Mesenchymal stem cell (in vitro differentiated cells and primary cell): Measurements from ENCODE around the gene TEAD1.

Experiments used
- DNase-seq: peaks from one replicate; pipeline ENCODE4 v3.0.0-alpha.2; 2013
- H2AFZ ChIP-seq: one replicate; pipeline ENCODE4 v1.6.1; 2013; ENCODE audit warnings: low read depth, mild to moderate bottlenecking, control low read depth, inconsistent platforms, low read length, moderate library complexity
- H2AK5ac ChIP-seq: 2 replicates; pipeline ENCODE4 v1.6.1; 2013; ENCODE audit warnings: low read length, moderate library complexity, mild to moderate bottlenecking, inconsistent platforms; ENCODE audit not compliant: severe bottlenecking
- H2BK120ac ChIP-seq: one replicate; pipeline ENCODE4 v1.6.1; 2013; ENCODE audit warnings: low read depth, mild to moderate bottlenecking, inconsistent platforms, low read length, moderate library complexity
- H2BK12ac ChIP-seq, 2 experiments: one replicate each; pipeline ENCODE4 v1.6.1; 2013; ENCODE audit warnings: inconsistent platforms in 2 of 2, low read length in 2 of 2, mild to moderate bottlenecking in 2 of 2, moderate library complexity in 2 of 2, control low read depth in 1 of 2
- H2BK15ac ChIP-seq: one replicate; pipeline ENCODE4 v1.6.1; 2013; ENCODE audit warnings: mild to moderate bottlenecking, low read depth, inconsistent platforms; ENCODE audit not compliant: poor library complexity, severe bottlenecking
- H2BK5ac ChIP-seq: 2 replicates; pipeline ENCODE4 v1.6.1; 2013; ENCODE audit warnings: low read depth, mild to moderate bottlenecking, low read length, control low read depth, inconsistent platforms; ENCODE audit not compliant: poor library complexity, severe bottlenecking
- H3K14ac ChIP-seq, 2 experiments: one replicate each; pipeline ENCODE4 v1.6.1; 2013; ENCODE audit warnings: inconsistent platforms in 2 of 2, low read length in 2 of 2, control low read depth in 1 of 2, mild to moderate bottlenecking in 1 of 2, moderate library complexity in 1 of 2
- H3K18ac ChIP-seq, 2 experiments: one replicate each; pipeline ENCODE4 v1.6.1; 2013; ENCODE audit warnings: inconsistent platforms in 2 of 2, low read length in 2 of 2, control low read depth in 1 of 2, low read depth in 1 of 2, mild to moderate bottlenecking in 1 of 2
- H3K23ac ChIP-seq, 2 experiments: one replicate each; pipeline ENCODE4 v1.6.1; 2013; ENCODE audit warnings: inconsistent platforms in 2 of 2, low read length in 2 of 2, mild to moderate bottlenecking in 2 of 2, moderate library complexity in 2 of 2, control low read depth in 1 of 2
- H3K27ac ChIP-seq: 2 replicates; pipeline ENCODE4 v1.5.1; 2013; ENCODE audit warnings: mild to moderate bottlenecking, moderate library complexity, low read length, control low read depth, inconsistent platforms; ENCODE audit not compliant: poor library complexity, severe bottlenecking
- H3K27me3 ChIP-seq, 2 experiments: 2 replicates each; pipeline versions ENCODE4 v1.6.1 to v1.7.0; 2013; ENCODE audit warnings: low read length in 2 of 2, mild to moderate bottlenecking in 2 of 2, moderate library complexity in 2 of 2, control low read depth in 1 of 2, inconsistent platforms in 1 of 2; ENCODE audit not compliant: control insufficient read depth in 1 of 2, insufficient read depth in 1 of 2
- H3K36me3 ChIP-seq, 2 experiments: 2 replicates each; pipeline versions ENCODE4 v1.6.1 to v1.7.0; 2013; ENCODE audit warnings: low read length in 2 of 2, control low read depth in 1 of 2, inconsistent platforms in 1 of 2, low read depth in 1 of 2, mild to moderate bottlenecking in 1 of 2; ENCODE audit not compliant: insufficient read depth in 2 of 2, control insufficient read depth in 1 of 2
- H3K4ac ChIP-seq, 2 experiments: one replicate each; pipeline ENCODE4 v1.6.1; 2013; ENCODE audit warnings: inconsistent platforms in 2 of 2, low read length in 2 of 2, mild to moderate bottlenecking in 2 of 2, moderate library complexity in 2 of 2, control low read depth in 1 of 2, low read depth in 1 of 2
- H3K4me1 ChIP-seq: 2 replicates; pipeline ENCODE4 v1.6.1; 2013; ENCODE audit warnings: low read depth, low read length, control low read depth; ENCODE audit not compliant: control insufficient read depth, insufficient read depth
- H3K4me2 ChIP-seq: 2 replicates; pipeline ENCODE4 v1.6.1; 2013; ENCODE audit warnings: low read length, mild to moderate bottlenecking, inconsistent platforms; ENCODE audit not compliant: poor library complexity, severe bottlenecking
- H3K4me3 ChIP-seq, 2 experiments: 2 replicates each; pipeline versions ENCODE4 v1.5.1 to v1.7.0; 2013; ENCODE audit warnings: low read length in 2 of 2, mild to moderate bottlenecking in 2 of 2, control low read depth in 1 of 2, low read depth in 1 of 2; ENCODE audit not compliant: insufficient read depth in 1 of 2
- H3K79me1 ChIP-seq: replicated peaks from 2 replicates; pipeline ENCODE4 v1.6.1; 2013; ENCODE audit warnings: mild to moderate bottlenecking, control low read depth, low read length, inconsistent platforms; ENCODE audit not compliant: poor library complexity, severe bottlenecking
- H3K9ac ChIP-seq: 2 replicates; pipeline ENCODE4 v1.7.0; 2013; ENCODE audit warnings: mild to moderate bottlenecking, low read length, moderate library complexity
- H3K9me3 ChIP-seq: 2 replicates; pipeline ENCODE4 v1.7.0; 2013; ENCODE audit warnings: mild to moderate bottlenecking, low read length; ENCODE audit not compliant: control insufficient read depth
- H4K8ac ChIP-seq: one replicate; pipeline ENCODE4 v1.6.1; 2013; ENCODE audit warnings: inconsistent platforms, mild to moderate bottlenecking, low read length, moderate library complexity
- H4K91ac ChIP-seq: one replicate; pipeline ENCODE4 v1.6.1; 2013; ENCODE audit warnings: mild to moderate bottlenecking, low read length, inconsistent platforms
- WGBS: methylation state at CpG from one replicate; pipeline ENCODE4 v1.1.7; 2013; ENCODE audit warnings: mixed read lengths; 5-methylcytosine and 5-hydroxymethylcytosine counted together

Gene TEAD1

DNA sequence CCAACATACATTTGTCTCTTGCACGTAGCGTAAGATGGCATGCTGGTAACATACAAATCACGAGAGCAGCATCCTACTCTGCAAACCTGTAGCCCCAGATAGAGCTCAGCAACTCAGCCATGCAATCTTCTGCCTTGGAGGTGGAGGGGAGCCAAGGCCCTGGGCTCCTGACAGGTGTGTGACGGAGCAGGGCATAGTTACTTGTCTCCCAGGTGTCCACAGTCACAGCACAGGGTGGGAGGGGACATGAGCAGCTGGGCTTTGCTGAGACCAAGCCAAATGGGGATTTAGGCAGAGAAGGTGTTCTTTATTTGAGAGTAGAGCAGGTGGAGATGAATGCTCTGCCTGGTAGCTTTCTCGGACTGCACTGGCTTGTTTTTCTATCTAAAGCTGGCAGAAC lies 111.7 kb downstream of the TEAD1 start:
- DNase-seq = no peak
- no peak overlapping the region for H3K23ac ChIP-seq
- over 99% methylated on average over 5 of the region's 5 CpGs for WGBS
- H3K9ac ChIP-seq = no peak overlapping the region
- no peaks in the 10 kb centered on the region for H3K9me3 ChIP-seq
- no peak overlapping the region for H3K14ac ChIP-seq
- peaks cover 33% of the 10 kb centered on the region for H3K79me1 ChIP-seq
- H2BK12ac ChIP-seq = no peak overlapping the region
- no peak overlapping the region for H4K8ac ChIP-seq
- no peaks in the 10 kb centered on the region for H3K27me3 ChIP-seq
- H3K27ac ChIP-seq = no peak overlapping the region
- peaks cover 21% of the 10 kb centered on the region for H3K4me1 ChIP-seq
- H2AFZ ChIP-seq = no peak overlapping the region
- no peak overlapping the region for H2BK15ac ChIP-seq
- no peak overlapping the region for H3K4me3 ChIP-seq
- H2AK5ac ChIP-seq = no peak overlapping the region
- H3K4me2 ChIP-seq = no peak overlapping the region
- H3K18ac ChIP-seq = no peak overlapping the region
- H3K4ac ChIP-seq = no peak overlapping the region
- H2BK5ac ChIP-seq = no peak overlapping the region
- no peak overlapping the region for H4K91ac ChIP-seq
- H3K36me3 ChIP-seq = peaks cover 11 to 31% of the 10 kb centered on the region in 2 experiments
- no peak overlapping the region for H2BK120ac ChIP-seq

DNA sequence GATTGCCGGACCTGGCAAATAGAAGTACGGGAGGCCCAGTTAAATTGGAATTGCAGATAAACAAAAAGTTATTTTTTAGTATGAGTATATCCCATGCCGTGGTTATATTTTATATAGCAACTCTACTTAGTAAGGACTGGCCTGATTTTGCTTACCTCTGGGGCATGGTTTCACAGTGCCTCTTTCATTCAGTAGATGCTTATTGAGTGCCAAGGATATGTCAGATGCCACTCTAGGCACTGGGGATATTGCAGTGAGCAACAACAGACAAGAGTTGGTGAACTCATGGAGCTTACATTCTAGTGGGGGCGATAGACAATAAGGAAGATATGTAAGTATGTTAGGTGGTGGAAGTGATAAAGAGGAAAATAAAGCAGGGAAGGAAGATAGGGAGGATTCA lies 112.2 kb downstream of the TEAD1 start:
- DNase-seq = no peak
- no peak overlapping the region for H3K27ac ChIP-seq
- H3K4me2 ChIP-seq = no peak overlapping the region
- no peak overlapping the region for H3K4ac ChIP-seq
- no peak overlapping the region for H2BK5ac ChIP-seq
- no peak overlapping the region for H2BK12ac ChIP-seq
- no peak overlapping the region for H3K23ac ChIP-seq
- no peak overlapping the region for H2AFZ ChIP-seq
- no peak overlapping the region for H3K9ac ChIP-seq
- H3K9me3 ChIP-seq = no peaks in the 10 kb centered on the region
- H3K4me1 ChIP-seq = peaks cover 21% of the 10 kb centered on the region
- no peak overlapping the region for H3K14ac ChIP-seq
- H3K18ac ChIP-seq = no peak overlapping the region
- 93% methylated on average over 4 of the region's 4 CpGs for WGBS
- no peak overlapping the region for H2BK15ac ChIP-seq
- peaks cover 11 to 25% of the 10 kb centered on the region in 2 experiments for H3K36me3 ChIP-seq
- no peaks in the 10 kb centered on the region for H3K27me3 ChIP-seq
- peaks cover 37% of the 10 kb centered on the region for H3K79me1 ChIP-seq
- no peak overlapping the region for H2AK5ac ChIP-seq
- no peak overlapping the region for H2BK120ac ChIP-seq
- no peak overlapping the region for H3K4me3 ChIP-seq
- no peak overlapping the region for H4K8ac ChIP-seq
- H4K91ac ChIP-seq = no peak overlapping the region

DNA sequence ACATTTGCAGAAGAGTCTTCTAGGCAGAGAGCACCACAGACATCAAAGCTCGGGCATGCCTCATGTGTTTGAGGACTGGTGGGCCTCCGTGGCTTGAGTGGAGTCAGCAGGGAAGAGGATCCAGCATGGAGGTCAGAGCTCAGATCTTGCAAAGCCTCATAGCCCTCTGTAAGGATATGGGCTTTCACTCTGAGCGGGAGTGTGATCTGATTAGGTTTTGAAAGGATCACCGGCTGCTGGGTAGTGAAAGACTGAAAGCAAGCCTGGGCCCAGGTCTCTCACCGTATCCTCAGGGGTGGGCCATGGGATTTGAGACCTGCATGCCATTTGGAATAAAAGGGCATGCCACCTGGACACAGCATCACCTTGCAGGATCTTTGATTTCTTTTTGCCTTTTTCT lies 112.7 kb downstream of the TEAD1 start:
- Histone ChIP-seq H3K9ac (no peak overlapping the region), H2BK15ac (no peak overlapping the region), H2AFZ (no peak overlapping the region), H3K79me1 (peaks cover 37% of the 10 kb centered on the region), H3K4ac (no peak overlapping the region), H2BK120ac (no peak overlapping the region), H3K27ac (no peak overlapping the region), H3K4me2 (no peak overlapping the region), H3K14ac (no peak overlapping the region), H3K4me3 (no peak overlapping the region), H3K27me3 (no peaks in the 10 kb centered on the region), H2BK5ac (no peak overlapping the region), H2AK5ac (no peak overlapping the region), H3K4me1 (peaks cover 21% of the 10 kb centered on the region), H3K9me3 (no peaks in the 10 kb centered on the region), H4K8ac (peak overlapping the region; percentile 82), H4K91ac (no peak overlapping the region), H2BK12ac (no peak overlapping the region), H3K36me3 (peaks cover 11 to 24% of the 10 kb centered on the region in 2 experiments), H3K23ac (no peak overlapping the region), H3K18ac (peak overlapping the region; percentile 17 to 37)
- no peak for DNase-seq
- 90% methylated on average over 5 of the region's 5 CpGs for WGBS

DNA sequence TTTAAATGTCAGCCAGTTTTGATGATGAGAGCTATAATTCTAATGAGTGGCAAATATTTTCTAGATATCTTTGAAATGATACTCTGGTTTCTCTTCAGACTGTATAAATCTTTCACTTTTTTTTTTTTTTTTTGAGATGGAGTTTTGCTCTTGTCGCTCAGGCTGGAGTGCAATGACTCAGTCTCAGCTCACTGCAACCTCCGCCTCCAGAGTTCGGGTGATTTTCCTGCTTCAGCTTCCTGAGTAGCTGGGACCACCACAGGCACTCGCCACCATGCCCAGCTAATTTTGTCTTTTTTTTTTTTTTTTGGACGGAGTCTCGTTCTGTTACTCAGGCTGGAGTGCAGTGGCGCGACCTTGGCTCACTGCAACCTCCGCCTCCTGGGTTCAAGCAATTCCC lies 113.6 kb downstream of the TEAD1 start:
- Histone ChIP-seq H3K14ac (no peak overlapping the region), H3K4me1 (peaks cover 21% of the 10 kb centered on the region), H3K9me3 (no peaks in the 10 kb centered on the region), H3K4ac (peak overlapping the region in 1 of 2 experiments; percentile 51), H2BK120ac (no peak overlapping the region), H4K91ac (no peak overlapping the region), H2BK5ac (no peak overlapping the region), H3K79me1 (peaks cover 37% of the 10 kb centered on the region), H3K4me2 (no peak overlapping the region), H3K9ac (peak overlapping the region; percentile 42), H3K27me3 (no peaks in the 10 kb centered on the region), H3K4me3 (no peak overlapping the region), H3K23ac (no peak overlapping the region), H3K27ac (peak overlapping the region; percentile 40), H4K8ac (no peak overlapping the region), H2BK12ac (peak overlapping the region in 1 of 2 experiments; percentile 32), H2BK15ac (no peak overlapping the region), H2AK5ac (no peak overlapping the region), H2AFZ (no peak overlapping the region), H3K18ac (no peak overlapping the region), H3K36me3 (peaks cover 11 to 24% of the 10 kb centered on the region in 2 experiments)
- DNase-seq = peak; percentile 84
- 4% methylated on average over 4 of the region's 9 CpGs for WGBS
